Left ventricle myocardium inferior (tissue), 1 donor: ENCODE data around the gene TKTL1. TPM values are rescaled to one million over a fixed set of nuclear protein-coding genes. Genes with fewer than 3 reads are reported as not detected.
"Not testable (repeated sequence)": the region's sequence is repeated elsewhere in the genome, so short reads cannot be mapped to it uniquely, and the experiment has no call there.

ENCODE experiments used
- DNase-seq: peaks from one replicate; pipeline ENCODE4 v3.0.0-alpha.2; 2020
- H3K27ac ChIP-seq: fragments of 200-600 bp; replicated peaks from 2 replicates; pipeline ENCODE4 v1.8.0; 2021
- H3K27me3 ChIP-seq: fragments of 200-600 bp; 2 replicates; pipeline ENCODE4 v1.8.0; 2021; ENCODE audit warnings: low read depth
- H3K36me3 ChIP-seq: fragments of 200-600 bp; 2 replicates; pipeline ENCODE4 v1.8.0; 2021
- H3K4me1 ChIP-seq: fragments of 200-600 bp; 2 replicates; pipeline ENCODE4 v1.8.0; 2021
- H3K4me3 ChIP-seq: fragments of 200-600 bp; 2 replicates; pipeline ENCODE4 v1.8.0; 2021; ENCODE audit warnings: mild to moderate bottlenecking, moderate library complexity
- H3K9me3 ChIP-seq: fragments of 200-600 bp; replicated peaks from 2 replicates; pipeline ENCODE4 v1.8.0; 2021
- CTCF ChIP-seq: fragments of 200-600 bp; IDR thresholded peaks from 2 replicates; pipeline ENCODE4 v1.8.0; 2021; ENCODE audit warnings: antibody characterized with exemption, mild to moderate bottlenecking, borderline replicate concordance
- intact Hi-C: fragments of 100-400 bp; cut with micrococcal nuclease; formaldehyde crosslinking; loops from one replicate; pipeline ENCODE4 v1.11.0; 2022
- long read RNA-seq: library from polyadenylated mRNA; unstranded; transcript quantifications from one replicate; pipeline ENCODE4 v2.0.0, GENCODE V29; 2021
- total RNA-seq: library from RNA; stranded (reverse); fragmentation: NEBNext Ultra II Directional; extraction: Animal tissue kit (Norgen Biotek cat#: 25700); gene quantifications from one replicate; pipeline ENCODE4 v1.2.1, GENCODE V29; 2021
- donor health status: DM: no; HTN: yes; CAD: no; lungs with severe emphysema.

The TKTL1 gene
- 11.7 TPM for total RNA-seq
- long read RNA-seq, partial matches to known transcripts, result 5 of 11 reads
- long read RNA-seq, other reads (novel, unspliced or antisense), result 5 of 11 reads

GRCh38 chrX:154295664-154296310, at the start of gene TKTL1:
TKTL1 (plus strand) TSS chrX:154295795; CDS start chrX:154295860, 65 bp downstream.
- Histone ChIP-seq H3K9me3 (no peaks in the 10 kb centered on the region), H3K36me3 (no peaks in the 10 kb centered on the region), H3K4me1 (no peaks in the 10 kb centered on the region), H3K27me3 (no peaks in the 10 kb centered on the region), H3K4me3 (no peak within 1 kb of the TSS), H3K27ac (no peak within 1 kb of the TSS)
- DNase-seq, result no peak
- TF ChIP-seq CTCF, result no peak
- intact Hi-C loops, result no loop called here

- H3K4me3 ChIP-seq, H3K9me3 ChIP-seq, H3K4me1 ChIP-seq, intact Hi-C loops, H3K36me3 ChIP-seq, DNase-seq, H3K27ac ChIP-seq, H3K27me3 ChIP-seq: not testable (repeated sequence)
Observed at GRCh38 chrX:154247377-154248045, 48.1 kb upstream of the TKTL1 start.

- H3K4me3 ChIP-seq, H3K36me3 ChIP-seq, H3K9me3 ChIP-seq, H3K4me1 ChIP-seq, intact Hi-C loops, H3K27ac ChIP-seq, H3K27me3 ChIP-seq, DNase-seq: not testable (repeated sequence)
Observed at GRCh38 chrX:154248076-154248475, 47.5 kb upstream of the TKTL1 start.

GRCh38 chrX:154257282-154257681, 38.3 kb upstream of the TKTL1 start, which contains the start of gene OPN1MW3:
OPN1MW3 (plus strand) TSS chrX:154257582; CDS start chrX:154257620, 38 bp downstream.
- H3K4me3 ChIP-seq, H3K27me3 ChIP-seq, H3K9me3 ChIP-seq, H3K36me3 ChIP-seq, H3K4me1 ChIP-seq, DNase-seq, intact Hi-C loops, H3K27ac ChIP-seq: not testable (repeated sequence)

GRCh38 chrX:154258711-154259110, 36.9 kb upstream of the TKTL1 start:
- H3K27me3 ChIP-seq, intact Hi-C loops, DNase-seq, H3K4me1 ChIP-seq, H3K36me3 ChIP-seq, H3K9me3 ChIP-seq, H3K4me3 ChIP-seq, H3K27ac ChIP-seq: not testable (repeated sequence)

- DNase-seq, intact Hi-C loops, H3K36me3 ChIP-seq, H3K4me1 ChIP-seq, H3K4me3 ChIP-seq, H3K9me3 ChIP-seq, H3K27me3 ChIP-seq, H3K27ac ChIP-seq: not testable (repeated sequence)
Observed at GRCh38 chrX:154263072-154263471, 32.5 kb upstream of the TKTL1 start.

- H3K27ac ChIP-seq, H3K4me1 ChIP-seq, H3K27me3 ChIP-seq, H3K9me3 ChIP-seq, DNase-seq, H3K4me3 ChIP-seq, intact Hi-C loops, H3K36me3 ChIP-seq: not testable (repeated sequence)
Observed at GRCh38 chrX:154269245-154269644, 26.4 kb upstream of the TKTL1 start.

GRCh38 chrX:154284489-154285338, 10.9 kb upstream of the TKTL1 start:
- H3K27ac ChIP-seq, H3K36me3 ChIP-seq, intact Hi-C loops, H3K4me3 ChIP-seq, H3K4me1 ChIP-seq, DNase-seq, H3K9me3 ChIP-seq, H3K27me3 ChIP-seq: not testable (repeated sequence)

- H3K4me3 ChIP-seq, H3K27ac ChIP-seq, H3K36me3 ChIP-seq, intact Hi-C loops, H3K4me1 ChIP-seq, H3K9me3 ChIP-seq, DNase-seq, H3K27me3 ChIP-seq: not testable (repeated sequence)
Observed at GRCh38 chrX:154286406-154286805, 9.2 kb upstream of the TKTL1 start.
